ENCODE results near the gene CCDC9.

- no peak for TF ChIP-seq CTCF (IDR thresholded peaks at IDR 0.05 in 4 of 5, conservative IDR thresholded peaks at IDR 0.05 in 1 of 5)
- TF ChIP-seq POLR2A (IDR thresholded peaks at IDR 0.05) = no peak
Measured at GRCh38 chr19:47221080-47221841, 35.1 kb upstream of the CCDC9 start.
